B cell (primary cell): ENCODE measurements around the gene ORC1.

Source experiments
- EZH2 ChIP-seq: IDR thresholded peaks from 2 replicates; pipeline ENCODE4 v1.6.1; 2012; ENCODE audit warnings: borderline replicate concordance, low read depth, mild to moderate bottlenecking, moderate library complexity, low read length; ENCODE audit not compliant: insufficient read depth, poor library complexity, severe bottlenecking
- TF ChIP-seq, protein P1 (sequence below): fragments of 200-600 bp; IDR thresholded peaks from one replicate; pipeline ENCODE4 v1.8.0; 2022; ENCODE audit warnings: antibody characterized with exemption, mild to moderate bottlenecking

DNA sequence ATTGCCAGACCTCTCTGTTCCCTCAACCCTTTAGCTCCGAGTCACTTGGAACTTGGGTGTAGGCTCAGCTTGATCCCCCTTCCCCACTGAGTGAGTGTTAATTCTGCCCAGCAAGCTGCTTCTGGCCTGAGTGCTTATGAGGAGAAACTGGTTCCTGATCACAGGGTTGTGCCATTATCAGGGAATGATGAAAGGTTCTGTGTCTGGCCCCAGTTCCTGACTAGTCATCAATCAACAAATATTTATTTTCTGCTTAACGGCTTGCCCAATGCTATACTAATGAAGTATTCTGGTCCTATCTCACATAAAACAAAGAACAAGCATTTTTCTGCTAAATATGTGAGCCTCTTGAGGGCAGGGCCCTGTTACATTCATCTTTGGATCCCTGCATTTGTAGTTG, 59.0 kb downstream of the ORC1 start:
- TF ChIP-seq, protein P1, sequence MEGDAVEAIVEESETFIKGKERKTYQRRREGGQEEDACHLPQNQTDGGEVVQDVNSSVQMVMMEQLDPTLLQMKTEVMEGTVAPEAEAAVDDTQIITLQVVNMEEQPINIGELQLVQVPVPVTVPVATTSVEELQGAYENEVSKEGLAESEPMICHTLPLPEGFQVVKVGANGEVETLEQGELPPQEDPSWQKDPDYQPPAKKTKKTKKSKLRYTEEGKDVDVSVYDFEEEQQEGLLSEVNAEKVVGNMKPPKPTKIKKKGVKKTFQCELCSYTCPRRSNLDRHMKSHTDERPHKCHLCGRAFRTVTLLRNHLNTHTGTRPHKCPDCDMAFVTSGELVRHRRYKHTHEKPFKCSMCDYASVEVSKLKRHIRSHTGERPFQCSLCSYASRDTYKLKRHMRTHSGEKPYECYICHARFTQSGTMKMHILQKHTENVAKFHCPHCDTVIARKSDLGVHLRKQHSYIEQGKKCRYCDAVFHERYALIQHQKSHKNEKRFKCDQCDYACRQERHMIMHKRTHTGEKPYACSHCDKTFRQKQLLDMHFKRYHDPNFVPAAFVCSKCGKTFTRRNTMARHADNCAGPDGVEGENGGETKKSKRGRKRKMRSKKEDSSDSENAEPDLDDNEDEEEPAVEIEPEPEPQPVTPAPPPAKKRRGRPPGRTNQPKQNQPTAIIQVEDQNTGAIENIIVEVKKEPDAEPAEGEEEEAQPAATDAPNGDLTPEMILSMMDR: no peak
- TF ChIP-seq EZH2: no peak
